ENCODE data around the gene CHRM2.

The CHRM2 gene

DNA sequence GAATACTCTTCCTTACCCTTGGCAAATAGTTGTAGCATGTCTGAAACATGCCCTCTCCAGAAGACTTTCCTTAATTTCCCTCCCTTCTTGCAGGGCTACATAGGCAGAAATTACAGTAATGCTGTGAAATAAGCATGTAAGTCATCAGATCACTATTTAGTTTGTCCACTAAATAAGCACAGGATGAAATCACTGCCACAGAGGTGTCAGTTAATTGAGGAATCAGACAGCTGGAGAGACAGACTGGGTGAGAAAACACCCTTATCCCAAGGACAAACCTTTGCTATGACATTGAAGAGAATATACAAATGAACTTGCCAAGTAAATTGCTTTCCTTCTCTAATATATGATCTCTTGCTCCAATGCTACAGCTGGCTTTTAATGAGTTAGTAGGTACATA is 129.3 kb downstream of the CHRM2 start:
- in situ Hi-C loops (cut with MboI; ENCODE audit: low pct_unique_long_range_greater_than_20kb, low sequenced_read_pairs, unreplicated experiment) = no loop called here
- DNase-seq (ENCODE audit: low spot score) = no peak
- TF ChIP-seq, protein P1, sequence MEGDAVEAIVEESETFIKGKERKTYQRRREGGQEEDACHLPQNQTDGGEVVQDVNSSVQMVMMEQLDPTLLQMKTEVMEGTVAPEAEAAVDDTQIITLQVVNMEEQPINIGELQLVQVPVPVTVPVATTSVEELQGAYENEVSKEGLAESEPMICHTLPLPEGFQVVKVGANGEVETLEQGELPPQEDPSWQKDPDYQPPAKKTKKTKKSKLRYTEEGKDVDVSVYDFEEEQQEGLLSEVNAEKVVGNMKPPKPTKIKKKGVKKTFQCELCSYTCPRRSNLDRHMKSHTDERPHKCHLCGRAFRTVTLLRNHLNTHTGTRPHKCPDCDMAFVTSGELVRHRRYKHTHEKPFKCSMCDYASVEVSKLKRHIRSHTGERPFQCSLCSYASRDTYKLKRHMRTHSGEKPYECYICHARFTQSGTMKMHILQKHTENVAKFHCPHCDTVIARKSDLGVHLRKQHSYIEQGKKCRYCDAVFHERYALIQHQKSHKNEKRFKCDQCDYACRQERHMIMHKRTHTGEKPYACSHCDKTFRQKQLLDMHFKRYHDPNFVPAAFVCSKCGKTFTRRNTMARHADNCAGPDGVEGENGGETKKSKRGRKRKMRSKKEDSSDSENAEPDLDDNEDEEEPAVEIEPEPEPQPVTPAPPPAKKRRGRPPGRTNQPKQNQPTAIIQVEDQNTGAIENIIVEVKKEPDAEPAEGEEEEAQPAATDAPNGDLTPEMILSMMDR (IDR thresholded peaks at IDR 0.05; ENCODE audit: extremely low read depth, insufficient read depth, missing control alignments) = no peak

DNA sequence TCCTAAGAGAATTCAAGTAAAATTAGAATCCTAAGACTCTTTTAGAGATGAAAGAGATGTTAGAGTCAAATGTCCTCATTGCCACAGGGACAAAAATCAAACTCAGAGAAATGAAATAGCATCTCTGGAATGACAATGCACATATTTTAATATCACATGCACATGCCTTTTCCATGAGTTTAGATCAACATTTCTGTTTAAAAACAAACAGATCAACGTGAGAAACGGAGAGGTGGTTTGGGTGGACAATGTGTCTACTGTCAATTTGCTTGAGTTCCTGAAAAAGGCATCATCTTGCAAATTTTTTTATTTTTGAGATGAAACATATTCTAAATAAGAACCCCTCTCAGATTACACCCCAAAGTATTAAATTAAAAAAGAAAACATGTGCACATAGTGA is 130.0 kb downstream of the CHRM2 start:
- no peak for DNase-seq (ENCODE audit: low spot score)
- in situ Hi-C loops (cut with MboI; ENCODE audit: low pct_unique_long_range_greater_than_20kb, low sequenced_read_pairs, unreplicated experiment) = no loop called here
- TF ChIP-seq, protein P1 (IDR thresholded peaks at IDR 0.05; ENCODE audit: extremely low read depth, insufficient read depth, missing control alignments) = no peak

DNA sequence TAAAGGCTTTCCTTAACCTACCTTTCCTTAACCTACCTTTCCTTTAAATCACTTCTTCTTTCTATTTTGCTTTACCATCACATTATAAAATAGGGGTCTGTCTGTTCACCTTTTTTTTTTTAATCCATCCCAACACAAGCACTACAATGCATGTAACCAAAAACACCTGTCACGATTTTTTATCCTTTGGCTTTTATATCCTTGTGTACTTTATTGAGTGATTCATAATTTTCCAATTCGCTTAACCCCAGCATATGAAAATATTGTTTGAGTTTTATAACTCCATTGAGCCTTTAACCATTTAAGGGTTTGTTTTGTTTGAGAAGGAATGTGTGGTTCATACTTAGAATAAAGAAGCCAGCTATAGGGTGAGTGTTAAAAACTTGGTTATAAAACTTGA is 132.2 kb downstream of the CHRM2 start:
- in situ Hi-C loops (cut with MboI; ENCODE audit: low pct_unique_long_range_greater_than_20kb, low sequenced_read_pairs, unreplicated experiment) = no loop called here
- TF ChIP-seq, protein P1 (IDR thresholded peaks at IDR 0.05; ENCODE audit: extremely low read depth, insufficient read depth, missing control alignments) = no peak
- no peak for DNase-seq (ENCODE audit: low spot score)

DNA sequence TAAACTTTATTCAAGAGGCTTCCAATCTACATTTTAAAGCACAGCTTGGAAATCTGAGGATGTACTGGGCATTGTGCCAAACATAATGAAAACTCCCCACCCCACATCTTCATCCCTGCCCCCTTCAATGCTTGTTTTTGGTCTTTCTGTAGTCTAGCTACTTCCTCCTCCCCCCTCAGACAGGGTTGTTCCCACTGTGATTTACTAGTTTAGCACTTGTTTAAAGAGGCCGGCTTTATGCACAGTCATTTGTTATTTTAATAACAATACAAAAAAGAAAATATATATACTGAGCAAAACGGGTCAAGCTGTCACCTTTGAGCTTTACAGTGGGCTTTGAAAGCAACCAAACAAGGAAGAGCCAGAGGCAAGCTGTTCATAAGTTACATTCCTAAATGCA is 132.6 kb downstream of the CHRM2 start:
- no peak for DNase-seq (ENCODE audit: low spot score)

DNA sequence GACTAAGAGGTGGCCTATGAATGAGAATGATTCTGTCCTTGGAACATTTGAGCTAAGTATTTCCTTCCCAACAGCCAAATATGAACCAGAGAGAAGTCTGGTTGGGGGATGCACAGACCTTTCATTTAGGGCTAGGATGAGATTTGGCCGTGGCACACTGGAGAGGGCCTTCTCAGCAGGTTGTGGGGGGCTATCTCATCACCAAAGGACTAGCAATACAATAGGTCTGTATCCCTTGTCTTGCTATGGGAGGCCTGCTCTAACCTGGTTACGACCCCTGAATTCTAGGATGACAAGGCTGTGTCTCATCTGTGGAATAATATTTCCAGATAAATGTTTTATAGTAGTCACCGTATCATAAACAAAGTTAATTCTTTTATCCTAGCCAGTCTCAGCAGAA is 133.0 kb downstream of the CHRM2 start:
- in situ Hi-C loops (cut with MboI; ENCODE audit: low pct_unique_long_range_greater_than_20kb, low sequenced_read_pairs, unreplicated experiment) = no loop called here
- no peak for DNase-seq (ENCODE audit: low spot score)
- TF ChIP-seq, protein P1 (IDR thresholded peaks at IDR 0.05; ENCODE audit: extremely low read depth, insufficient read depth, missing control alignments) = no peak

More for the DNA sequence above, 132.6 kb downstream of the CHRM2 start:
- TF ChIP-seq, protein P1 (IDR thresholded peaks at IDR 0.05; ENCODE audit: extremely low read depth, insufficient read depth, missing control alignments) = no peak
- in situ Hi-C loops (cut with MboI; ENCODE audit: low pct_unique_long_range_greater_than_20kb, low sequenced_read_pairs, unreplicated experiment) = no loop called here

DNA sequence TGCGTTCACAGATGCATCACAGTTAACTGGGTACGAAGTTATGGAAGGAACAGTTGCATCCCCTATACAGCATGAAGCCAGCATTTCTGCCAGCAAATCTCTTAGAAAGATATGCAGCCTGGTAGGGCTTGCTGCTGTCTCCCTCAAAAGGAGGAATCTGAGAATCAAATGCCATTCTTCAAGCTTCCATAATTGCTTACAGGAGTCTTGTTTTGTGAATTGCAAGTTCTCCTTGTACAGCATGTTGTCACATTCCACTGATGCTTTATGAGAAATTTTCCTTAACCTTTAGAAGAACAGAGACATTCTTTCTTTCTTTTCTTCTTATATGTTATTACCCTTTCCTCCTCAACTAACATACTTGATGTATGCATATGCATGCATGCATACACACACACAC is 134.6 kb downstream of the CHRM2 start:
- TF ChIP-seq, protein P1 (IDR thresholded peaks at IDR 0.05; ENCODE audit: extremely low read depth, insufficient read depth, missing control alignments) = no peak
- in situ Hi-C loops (cut with MboI; ENCODE audit: low pct_unique_long_range_greater_than_20kb, low sequenced_read_pairs, unreplicated experiment) = no loop called here

DNA sequence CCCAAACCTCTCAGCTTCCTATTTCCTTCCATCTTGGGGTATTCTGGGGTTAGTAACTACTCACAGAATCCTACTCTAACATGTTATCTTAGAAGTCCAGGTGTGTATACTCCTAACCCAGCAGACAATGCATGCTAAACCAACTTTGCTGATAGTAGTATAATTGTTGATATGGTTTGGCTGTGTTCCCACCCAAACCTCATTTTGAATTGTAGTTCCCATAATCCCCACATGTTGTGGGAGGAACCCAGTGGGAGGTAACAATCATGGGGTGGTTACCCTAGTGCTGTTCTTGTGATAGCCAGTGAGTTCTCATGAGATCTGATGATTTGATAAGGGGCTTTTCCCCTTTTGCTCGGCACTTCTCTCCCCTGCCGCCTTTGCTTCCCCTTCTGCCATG is 135.1 kb downstream of the CHRM2 start:
- TF ChIP-seq, protein P1 (IDR thresholded peaks at IDR 0.05; ENCODE audit: extremely low read depth, insufficient read depth, missing control alignments) = no peak
- no peak for DNase-seq (ENCODE audit: low spot score)
- in situ Hi-C loops (cut with MboI; ENCODE audit: low pct_unique_long_range_greater_than_20kb, low sequenced_read_pairs, unreplicated experiment) = no loop called here

More for the DNA sequence above, 134.6 kb downstream of the CHRM2 start:
- no peak for DNase-seq (ENCODE audit: low spot score)

All from GM13977 (cell line).